Lower leg skin (tissue), 3 donors: ENCODE data around the gene HAUS5.

ENCODE experiments used
- POLR2A ChIP-seq, 2 donors: fragments of 450-650 bp; IDR thresholded peaks; one replicate each; pipeline ENCODE4 v1.6.1; 2016 to 2017; ENCODE audit warnings: antibody characterized with exemption in 2 of 2, mild to moderate bottlenecking in 1 of 2, moderate library complexity in 1 of 2
- TF ChIP-seq, protein P1 (sequence below), 3 donors: fragments of 450-650 bp; IDR thresholded peaks; one replicate each; pipeline ENCODE4 v1.5.1; 2016; ENCODE audit warnings: antibody characterized with exemption in 3 of 3, mild to moderate bottlenecking in 3 of 3, moderate library complexity in 2 of 3

DNA sequence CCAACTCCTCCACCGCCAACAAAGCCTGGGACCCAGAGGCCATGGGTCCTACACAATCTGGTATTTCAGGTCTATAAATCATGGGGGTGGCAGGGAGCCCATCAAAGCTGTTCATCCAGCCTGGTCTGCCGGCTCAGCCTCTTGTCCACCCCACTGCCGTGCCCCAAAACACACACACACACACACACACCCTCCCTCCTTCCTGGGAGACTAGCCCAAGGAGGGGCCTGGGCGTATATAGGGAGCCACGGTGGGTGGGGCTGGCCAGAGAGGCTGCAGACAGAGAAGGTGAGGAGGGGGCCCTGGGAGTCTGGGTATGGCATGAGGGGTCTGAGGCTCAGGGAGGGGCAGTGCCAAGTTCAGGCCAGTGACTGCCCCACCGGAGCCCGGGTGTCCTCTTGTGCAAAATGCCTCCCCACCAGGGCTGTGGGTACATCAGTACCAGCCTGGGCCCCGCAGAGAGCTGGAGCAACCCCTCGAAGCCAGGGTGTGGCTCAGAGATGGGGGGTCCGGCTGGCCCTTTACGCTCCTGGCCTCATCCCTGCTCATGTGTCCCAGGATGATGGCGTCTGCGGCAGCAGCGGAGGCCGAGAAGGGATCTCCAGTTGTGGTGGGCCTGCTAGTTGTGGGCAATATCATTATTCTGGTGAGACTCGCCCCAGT lies 53.8 kb downstream of the HAUS5 start, which contains the start of gene UPK1A:
- TF ChIP-seq, protein P1, sequence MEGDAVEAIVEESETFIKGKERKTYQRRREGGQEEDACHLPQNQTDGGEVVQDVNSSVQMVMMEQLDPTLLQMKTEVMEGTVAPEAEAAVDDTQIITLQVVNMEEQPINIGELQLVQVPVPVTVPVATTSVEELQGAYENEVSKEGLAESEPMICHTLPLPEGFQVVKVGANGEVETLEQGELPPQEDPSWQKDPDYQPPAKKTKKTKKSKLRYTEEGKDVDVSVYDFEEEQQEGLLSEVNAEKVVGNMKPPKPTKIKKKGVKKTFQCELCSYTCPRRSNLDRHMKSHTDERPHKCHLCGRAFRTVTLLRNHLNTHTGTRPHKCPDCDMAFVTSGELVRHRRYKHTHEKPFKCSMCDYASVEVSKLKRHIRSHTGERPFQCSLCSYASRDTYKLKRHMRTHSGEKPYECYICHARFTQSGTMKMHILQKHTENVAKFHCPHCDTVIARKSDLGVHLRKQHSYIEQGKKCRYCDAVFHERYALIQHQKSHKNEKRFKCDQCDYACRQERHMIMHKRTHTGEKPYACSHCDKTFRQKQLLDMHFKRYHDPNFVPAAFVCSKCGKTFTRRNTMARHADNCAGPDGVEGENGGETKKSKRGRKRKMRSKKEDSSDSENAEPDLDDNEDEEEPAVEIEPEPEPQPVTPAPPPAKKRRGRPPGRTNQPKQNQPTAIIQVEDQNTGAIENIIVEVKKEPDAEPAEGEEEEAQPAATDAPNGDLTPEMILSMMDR (IDR thresholded peaks at IDR 0.05), result no peak
- no peak for TF ChIP-seq POLR2A (IDR thresholded peaks at IDR 0.05)
